Right renal pelvis (tissue), 4 donors: ENCODE results near the gene PCSK6. TPM values are rescaled to one million over a fixed set of nuclear protein-coding genes. Genes with fewer than 3 reads are reported as not detected.

Experiments
- DNase-seq, 4 donors: peaks; one replicate each; pipeline ENCODE4 v3.0.0-alpha.2; 2013; ENCODE audit warnings: low read depth in 4 of 4, low spot score in 3 of 4, missing footprints in 1 of 4
- polyA plus RNA-seq, 4 donors: library from polyadenylated mRNA; unstranded; fragments of 120-200 nt; gene quantifications; one replicate each; pipeline ENCODE4 v1.2.1, GENCODE V29; 2013; ENCODE audit not compliant: insufficient read length in 4 of 4

The PCSK6 gene
- polyA plus RNA-seq, 4 donors, result 6.7 to 9.4 (median 7.1) TPM

GRCh38 chr15:101488300-101489164, 975 bp downstream of the PCSK6 start:
- DNase-seq, result no peak

- DNase-seq, result no peak
Observed at GRCh38 chr15:101486696-101487459, 2.6 kb downstream of the PCSK6 start.

- DNase-seq, result no peak
Observed at GRCh38 chr15:101483462-101483861, 6.0 kb downstream of the PCSK6 start.

- no peak for DNase-seq
Observed at GRCh38 chr15:101482526-101483371, 6.8 kb downstream of the PCSK6 start.

- DNase-seq, result no peak
Observed at GRCh38 chr15:101481917-101482525, 7.5 kb downstream of the PCSK6 start.

- DNase-seq, result no peak
Observed at GRCh38 chr15:101481381-101481705, 8.2 kb downstream of the PCSK6 start.

- no peak for DNase-seq
Observed at GRCh38 chr15:101480613-101481380, 8.7 kb downstream of the PCSK6 start.

GRCh38 chr15:101479851-101480612, 9.5 kb downstream of the PCSK6 start:
- no peak for DNase-seq

- DNase-seq, result no peak
Observed at GRCh38 chr15:101479342-101479845, 10.1 kb downstream of the PCSK6 start.

GRCh38 chr15:101478701-101479341, 10.7 kb downstream of the PCSK6 start:
- no peak for DNase-seq

- DNase-seq, result no peak
Observed at GRCh38 chr15:101477851-101478362, 11.6 kb downstream of the PCSK6 start.

- no peak for DNase-seq
Observed at GRCh38 chr15:101476756-101477155, 12.8 kb downstream of the PCSK6 start.

- no peak for DNase-seq
Observed at GRCh38 chr15:101474983-101475382, 14.5 kb downstream of the PCSK6 start.

- DNase-seq, result no peak
Observed at GRCh38 chr15:101474233-101474632, 15.3 kb downstream of the PCSK6 start.

GRCh38 chr15:101472033-101472432, 17.5 kb downstream of the PCSK6 start:
- no peak for DNase-seq

- no peak for DNase-seq
Observed at GRCh38 chr15:101470548-101471239, 18.8 kb downstream of the PCSK6 start.

- no peak for DNase-seq
Observed at GRCh38 chr15:101469520-101470288, 19.8 kb downstream of the PCSK6 start.
